K562 (cell line): Measurements from ENCODE around the gene TAF7L.

Source experiments
- EWSR1 ChIP-seq: fragments of 450-650 bp; IDR thresholded peaks from 2 replicates; pipeline ENCODE4 v1.6.1; 2018; ENCODE audit warnings: borderline replicate concordance, mild to moderate bottlenecking, low read depth, moderate library complexity; ENCODE audit not compliant: partially characterized antibody
- TSC22D4 ChIP-seq: fragments of 450-650 bp; IDR thresholded peaks from 2 replicates; pipeline ENCODE4 v1.6.1; 2016; ENCODE audit warnings: missing genetic modification characterization, missing biosample characterization, control low read depth
- U2AF1 ChIP-seq: fragments of 200-400 bp; formaldehyde crosslinking; optimal IDR thresholded peaks from 2 replicates; pipeline ENCODE3; 2017; ENCODE audit warnings: mild to moderate bottlenecking, low read depth, low read length, moderate library complexity
- TF ChIP-seq, protein P1 (sequence below), 3 experiments: IDR thresholded peaks in 2 of 3; conservative IDR thresholded peaks in 1 of 3; 2 replicates each; pipeline ENCODE4 v1.5.1; 2011 to 2012; ENCODE audit warnings: low read length in 3 of 3, mild to moderate bottlenecking in 3 of 3, control low read depth in 2 of 3, improper control_type of control experiment in 1 of 3, inconsistent platforms in 1 of 3, low read depth in 1 of 3, mixed read lengths in 1 of 3, moderate library complexity in 1 of 3; ENCODE audit not compliant: insufficient read depth in 2 of 3

DNA sequence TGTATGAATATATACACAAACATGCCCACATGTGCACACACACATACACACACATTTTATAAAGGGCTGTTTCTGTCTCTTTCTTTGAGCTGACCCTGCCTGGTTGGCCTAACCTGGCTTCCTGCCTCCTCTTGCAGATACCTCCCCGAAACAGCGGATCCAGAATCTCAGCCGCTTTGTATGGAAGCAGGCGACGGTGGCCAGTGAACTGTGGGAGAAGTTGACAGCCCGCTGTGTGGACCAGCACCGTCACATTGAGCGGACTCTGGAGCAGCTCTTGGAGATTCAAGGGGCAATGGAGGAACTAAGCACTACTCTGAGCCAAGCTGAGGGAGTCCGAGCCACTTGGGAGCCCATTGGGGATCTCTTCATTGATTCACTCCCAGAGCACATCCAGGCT, 49.6 kb downstream of the TAF7L start:
- TF ChIP-seq EWSR1 = no peak
- TF ChIP-seq U2AF1 = no peak
- TF ChIP-seq, protein P1, sequence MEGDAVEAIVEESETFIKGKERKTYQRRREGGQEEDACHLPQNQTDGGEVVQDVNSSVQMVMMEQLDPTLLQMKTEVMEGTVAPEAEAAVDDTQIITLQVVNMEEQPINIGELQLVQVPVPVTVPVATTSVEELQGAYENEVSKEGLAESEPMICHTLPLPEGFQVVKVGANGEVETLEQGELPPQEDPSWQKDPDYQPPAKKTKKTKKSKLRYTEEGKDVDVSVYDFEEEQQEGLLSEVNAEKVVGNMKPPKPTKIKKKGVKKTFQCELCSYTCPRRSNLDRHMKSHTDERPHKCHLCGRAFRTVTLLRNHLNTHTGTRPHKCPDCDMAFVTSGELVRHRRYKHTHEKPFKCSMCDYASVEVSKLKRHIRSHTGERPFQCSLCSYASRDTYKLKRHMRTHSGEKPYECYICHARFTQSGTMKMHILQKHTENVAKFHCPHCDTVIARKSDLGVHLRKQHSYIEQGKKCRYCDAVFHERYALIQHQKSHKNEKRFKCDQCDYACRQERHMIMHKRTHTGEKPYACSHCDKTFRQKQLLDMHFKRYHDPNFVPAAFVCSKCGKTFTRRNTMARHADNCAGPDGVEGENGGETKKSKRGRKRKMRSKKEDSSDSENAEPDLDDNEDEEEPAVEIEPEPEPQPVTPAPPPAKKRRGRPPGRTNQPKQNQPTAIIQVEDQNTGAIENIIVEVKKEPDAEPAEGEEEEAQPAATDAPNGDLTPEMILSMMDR (IDR thresholded peaks at IDR 0.05 in 2 of 3, conservative IDR thresholded peaks at IDR 0.05 in 1 of 3; ENCODE audit: insufficient read depth in 2 of 3, low read depth in 1 of 3, low read length in 3 of 3) = no peak
- no peak for TF ChIP-seq TSC22D4 (tag)
